Osteoblast (primary cell): Measurements from ENCODE around the gene RWDD1. TPM values are rescaled to one million over a fixed set of nuclear protein-coding genes. Genes with fewer than 3 reads are reported as not detected.
A peak's percentile ranks its signal among the peaks of the same experiment; 100 is the strongest.

Experiments
- DNase-seq: peaks from one replicate; pipeline ENCODE4 v3.0.0; 2011; ENCODE audit warnings: low spot score, mixed read lengths; ENCODE audit not compliant: insufficient read length; ENCODE audit errors: missing footprints
- H2AFZ ChIP-seq: 2 replicates; pipeline ENCODE4 v1.6.0; 2011; ENCODE audit warnings: mild to moderate bottlenecking, low read length
- H3K27ac ChIP-seq: 2 replicates; pipeline ENCODE4 v1.5.1; 2011; ENCODE audit warnings: mild to moderate bottlenecking, low read depth, low read length, moderate library complexity
- H3K27me3 ChIP-seq: 2 replicates; pipeline ENCODE4 v1.6.0; 2012; ENCODE audit warnings: mild to moderate bottlenecking, control low read depth, inconsistent platforms, low read length, moderate library complexity; ENCODE audit not compliant: insufficient read depth
- H3K36me3 ChIP-seq: 2 replicates; pipeline ENCODE4 v1.5.1; 2011; ENCODE audit warnings: mild to moderate bottlenecking, low read length, control low read depth, moderate library complexity; ENCODE audit not compliant: insufficient read depth
- H3K4me1 ChIP-seq: 2 replicates; pipeline ENCODE4 v1.5.1; 2011; ENCODE audit warnings: mild to moderate bottlenecking, low read length, control low read depth, moderate library complexity; ENCODE audit not compliant: insufficient read depth
- H3K4me2 ChIP-seq: 2 replicates; pipeline ENCODE4 v1.6.0; 2011; ENCODE audit warnings: mild to moderate bottlenecking, low read length; ENCODE audit not compliant: insufficient read depth
- H3K4me3 ChIP-seq: fragments of 200-600 bp; sonication (generic); 3 replicates; pipeline ENCODE4 v1.5.1; 2012; ENCODE audit warnings: mild to moderate bottlenecking, low read length, inconsistent platforms; ENCODE audit not compliant: insufficient read depth
- H3K79me2 ChIP-seq: 2 replicates; pipeline ENCODE4 v1.6.0; 2012; ENCODE audit warnings: mild to moderate bottlenecking, low read length, control low read depth, inconsistent platforms; ENCODE audit not compliant: insufficient read depth
- H3K9me3 ChIP-seq: 2 replicates; pipeline ENCODE4 v1.5.1; 2011; ENCODE audit warnings: low read depth, low read length, control low read depth
- H4K20me1 ChIP-seq: 2 replicates; pipeline ENCODE4 v1.6.0; 2012; ENCODE audit warnings: mild to moderate bottlenecking, low read length, control low read depth; ENCODE audit not compliant: insufficient read depth
- CTCF ChIP-seq: IDR thresholded peaks from 2 replicates; pipeline ENCODE4 v1.5.1; 2011; ENCODE audit warnings: mild to moderate bottlenecking, low read depth, low read length, moderate library complexity; ENCODE audit errors: extremely low read depth
- total RNA-seq: library from RNA; depleted of rRNA; stranded (reverse); fragments of >200 nt; gene quantifications from 2 replicates; pipeline ENCODE4 v1.2.3, GENCODE V29; 2012

RWDD1 gene
- total RNA-seq, 1 donor, result 39.1 TPM

- Histone ChIP-seq H2AFZ (no peak overlapping the region), H3K4me1 (no peaks in the 10 kb centered on the region), H3K9me3 (no peaks in the 10 kb centered on the region), H3K79me2 (no peaks in the 10 kb centered on the region), H4K20me1 (no peaks in the 10 kb centered on the region), H3K36me3 (no peaks in the 10 kb centered on the region), H3K4me2 (no peak overlapping the region), H3K27me3 (no peaks in the 10 kb centered on the region), H3K27ac (no peak overlapping the region), H3K4me3 (no peak overlapping the region)
- DNase-seq, result no peak
- no peak for TF ChIP-seq CTCF
Measured at GRCh38 chr6:116543149-116543548, 28.2 kb upstream of the RWDD1 start.

GRCh38 chr6:116545651-116546050, 25.7 kb upstream of the RWDD1 start, which contains the start of gene TRAPPC3L:
Gene TRAPPC3L, minus strand, starts transcription at chr6:116545684. Its CDS starts 170 bp downstream, at chr6:116545514.
- Histone ChIP-seq H3K27ac (no peak within 1 kb of the TSS), H4K20me1 (no peaks in the 10 kb centered on the region), H3K9me3 (no peaks in the 10 kb centered on the region), H3K27me3 (no peaks in the 10 kb centered on the region), H3K4me1 (no peaks in the 10 kb centered on the region), H2AFZ (peak within 1 kb of the TSS; percentile 64), H3K79me2 (no peaks in the 10 kb centered on the region), H3K4me3 (no peak within 1 kb of the TSS), H3K4me2 (no peak within 1 kb of the TSS), H3K36me3 (no peaks in the 10 kb centered on the region)
- TF ChIP-seq CTCF, result no peak
- DNase-seq, result no peak

DNA sequence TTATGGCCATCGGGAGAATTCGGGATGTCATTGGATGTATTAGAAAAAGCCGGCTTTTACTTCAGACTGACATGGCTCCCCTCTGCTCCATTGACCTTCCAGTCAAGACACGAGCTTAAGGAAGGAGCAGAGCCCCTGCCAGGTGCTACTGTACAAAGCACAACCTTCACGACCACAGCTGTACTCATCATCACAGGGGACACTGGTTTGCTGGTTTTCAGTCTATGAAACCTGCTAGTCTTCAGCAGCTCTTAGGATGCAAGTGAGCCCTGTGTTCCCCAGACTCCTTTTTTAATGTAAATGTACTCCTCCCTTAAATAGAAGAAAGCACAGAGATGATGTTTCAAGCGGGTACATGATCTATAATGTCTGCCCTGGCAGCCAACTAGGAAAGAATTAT, 23.9 kb upstream of the RWDD1 start:
- no peak overlapping the region for H3K4me2 ChIP-seq
- H3K4me3 ChIP-seq, result no peak overlapping the region
- H3K36me3 ChIP-seq, result no peaks in the 10 kb centered on the region
- H4K20me1 ChIP-seq, result no peaks in the 10 kb centered on the region
- H2AFZ ChIP-seq, result no peak overlapping the region
- no peak for TF ChIP-seq CTCF
- H3K27ac ChIP-seq, result no peak overlapping the region
- DNase-seq, result no peak
- H3K9me3 ChIP-seq, result no peaks in the 10 kb centered on the region
- no peaks in the 10 kb centered on the region for H3K27me3 ChIP-seq
- H3K79me2 ChIP-seq, result no peaks in the 10 kb centered on the region
- no peaks in the 10 kb centered on the region for H3K4me1 ChIP-seq

GRCh38 chr6:116550796-116551195, 20.5 kb upstream of the RWDD1 start:
- Histone ChIP-seq H2AFZ (peak overlapping the region; percentile 61), H3K27me3 (no peaks in the 10 kb centered on the region), H3K79me2 (no peaks in the 10 kb centered on the region), H3K27ac (no peak overlapping the region), H3K36me3 (no peaks in the 10 kb centered on the region), H4K20me1 (no peaks in the 10 kb centered on the region), H3K9me3 (no peaks in the 10 kb centered on the region), H3K4me3 (no peak overlapping the region), H3K4me2 (no peak overlapping the region), H3K4me1 (peaks cover 3% of the 10 kb centered on the region)
- no peak for DNase-seq
- TF ChIP-seq CTCF, result no peak
